AG08395 (cell line): ENCODE measurements around the gene CMIP.
A peak's percentile ranks its signal among the peaks of the same experiment; 100 is the strongest.

Experiments
- DNase-seq: peaks from one replicate; pipeline ENCODE4 v3.0.0; 2012; ENCODE audit warnings: mixed read lengths, low spot score

The CMIP gene

DNA sequence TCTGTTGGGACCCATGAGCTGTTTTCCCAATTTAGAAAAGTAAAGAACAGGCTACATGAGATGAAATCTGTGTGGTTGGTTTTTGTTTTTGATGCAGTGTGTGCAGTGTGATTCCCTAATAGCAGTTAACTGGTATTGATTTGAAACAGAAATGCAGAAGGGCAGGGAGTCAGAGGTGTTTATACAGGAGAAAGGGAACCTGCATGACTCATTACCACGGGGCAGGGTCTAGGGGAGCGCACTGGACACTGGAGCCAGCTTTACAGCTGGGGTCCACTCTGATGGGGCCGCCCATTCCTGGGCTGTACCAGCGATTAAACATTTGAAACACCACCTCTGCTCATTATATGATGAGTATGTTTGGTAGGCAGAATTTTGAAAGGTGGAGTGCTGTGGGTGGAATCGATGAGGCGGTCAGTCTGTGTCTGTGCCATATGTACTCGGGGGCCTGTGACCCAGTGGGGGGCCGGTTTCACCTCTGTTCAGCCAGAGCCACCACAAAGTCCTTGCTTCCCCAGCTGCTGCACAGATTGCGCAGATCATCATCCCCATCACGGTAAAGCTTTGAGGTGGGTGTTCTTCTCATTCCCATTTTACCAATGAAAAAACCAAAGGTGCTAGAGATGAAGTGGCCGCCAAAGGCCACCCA, 142.5 kb downstream of the CMIP start:
- DNase-seq, result no peak

DNA sequence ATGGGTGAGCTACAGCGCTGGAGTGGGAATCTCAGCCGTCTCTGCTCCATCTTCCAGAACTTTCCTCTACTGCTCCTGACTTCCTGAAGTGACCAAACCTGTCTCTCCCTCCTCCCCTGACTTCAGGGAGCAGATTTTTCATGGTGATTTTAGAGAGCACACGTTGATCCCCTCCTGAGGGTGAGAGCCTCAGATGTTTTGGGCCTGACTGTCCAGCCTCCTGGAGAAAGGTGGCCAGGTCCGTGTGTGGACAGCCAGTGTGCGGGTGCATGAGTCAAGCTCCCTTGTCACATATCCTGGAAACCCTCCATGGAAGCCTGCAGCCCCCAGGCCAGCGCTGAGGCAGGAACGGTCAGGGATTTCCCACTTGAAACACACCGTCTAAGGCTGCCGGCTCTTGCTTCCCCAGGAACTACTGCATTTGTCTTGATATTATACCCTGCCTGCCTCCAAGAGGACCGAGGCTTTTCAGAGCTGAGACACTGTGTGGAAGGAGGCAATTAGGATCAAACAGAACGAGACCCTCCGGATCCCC, 143.1 kb downstream of the CMIP start:
- no peak for DNase-seq

DNA sequence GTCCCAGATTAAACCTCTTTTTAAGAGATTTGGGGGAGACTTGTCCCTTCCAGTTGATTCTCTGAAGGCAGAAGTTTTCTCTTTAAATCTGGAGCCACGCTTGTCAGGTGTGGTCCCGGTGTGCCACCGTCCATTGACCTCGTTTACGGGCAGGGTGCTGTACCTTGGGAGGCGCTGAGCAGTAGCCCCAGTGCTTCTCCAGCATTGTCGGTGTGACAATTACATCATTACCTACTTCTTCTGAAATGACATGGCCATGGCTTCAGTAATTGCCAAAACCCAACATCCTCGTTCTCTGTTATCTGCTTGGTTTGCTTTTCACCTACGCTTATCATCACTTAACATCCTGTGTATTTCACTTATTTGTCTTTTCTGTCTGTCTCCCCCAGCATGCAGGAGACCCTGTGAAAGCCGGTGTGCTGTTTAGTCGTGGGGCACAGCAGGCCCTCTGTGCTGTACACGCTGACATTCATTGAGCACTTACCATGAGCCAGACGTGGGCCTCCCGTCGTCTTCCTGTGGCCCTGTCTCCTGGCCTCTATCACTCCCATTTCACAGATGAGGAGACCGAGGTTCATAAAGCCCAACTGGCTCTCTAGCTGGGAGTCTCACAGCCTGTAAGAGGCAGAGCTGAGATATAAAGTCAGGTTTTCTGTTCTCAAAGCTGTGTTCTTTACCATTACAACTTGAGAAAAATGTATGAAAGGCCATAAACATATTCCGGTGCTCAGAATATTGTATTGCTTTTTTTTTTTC, 143.9 kb downstream of the CMIP start:
- DNase-seq, result no peak

DNA sequence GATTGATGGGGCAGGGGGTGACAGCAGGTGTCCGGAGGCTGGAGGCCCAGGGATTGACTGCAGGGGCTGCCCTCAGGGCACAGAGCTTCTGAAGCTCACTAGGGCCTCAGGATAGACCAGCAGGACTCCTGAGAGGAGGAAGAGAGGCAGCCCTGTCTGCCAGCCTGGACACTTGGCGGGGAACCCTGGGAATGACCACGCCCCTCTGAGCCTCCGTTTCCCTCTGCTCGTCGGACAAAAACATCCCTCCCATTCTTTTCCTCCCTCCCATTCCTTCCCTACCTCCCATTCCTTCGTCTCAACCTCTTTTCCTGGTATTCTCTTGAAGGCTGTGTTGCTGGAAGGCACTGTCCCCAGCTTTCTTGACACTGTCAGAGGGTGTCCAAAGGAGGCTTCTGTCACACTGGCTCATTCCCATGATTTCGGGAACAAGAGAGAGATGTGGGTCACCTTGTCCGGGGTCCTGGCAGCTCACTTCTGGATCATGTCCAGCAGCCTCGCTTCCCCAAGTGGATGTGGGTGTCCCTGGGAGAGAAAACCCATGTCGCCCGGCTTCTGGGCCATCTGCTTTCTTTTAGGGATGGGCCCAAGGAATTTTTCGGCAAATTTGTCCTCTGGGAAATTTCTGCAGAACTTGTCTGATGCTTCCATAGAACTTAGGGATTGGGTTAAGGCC, 145.5 kb downstream of the CMIP start:
- no peak for DNase-seq

DNA sequence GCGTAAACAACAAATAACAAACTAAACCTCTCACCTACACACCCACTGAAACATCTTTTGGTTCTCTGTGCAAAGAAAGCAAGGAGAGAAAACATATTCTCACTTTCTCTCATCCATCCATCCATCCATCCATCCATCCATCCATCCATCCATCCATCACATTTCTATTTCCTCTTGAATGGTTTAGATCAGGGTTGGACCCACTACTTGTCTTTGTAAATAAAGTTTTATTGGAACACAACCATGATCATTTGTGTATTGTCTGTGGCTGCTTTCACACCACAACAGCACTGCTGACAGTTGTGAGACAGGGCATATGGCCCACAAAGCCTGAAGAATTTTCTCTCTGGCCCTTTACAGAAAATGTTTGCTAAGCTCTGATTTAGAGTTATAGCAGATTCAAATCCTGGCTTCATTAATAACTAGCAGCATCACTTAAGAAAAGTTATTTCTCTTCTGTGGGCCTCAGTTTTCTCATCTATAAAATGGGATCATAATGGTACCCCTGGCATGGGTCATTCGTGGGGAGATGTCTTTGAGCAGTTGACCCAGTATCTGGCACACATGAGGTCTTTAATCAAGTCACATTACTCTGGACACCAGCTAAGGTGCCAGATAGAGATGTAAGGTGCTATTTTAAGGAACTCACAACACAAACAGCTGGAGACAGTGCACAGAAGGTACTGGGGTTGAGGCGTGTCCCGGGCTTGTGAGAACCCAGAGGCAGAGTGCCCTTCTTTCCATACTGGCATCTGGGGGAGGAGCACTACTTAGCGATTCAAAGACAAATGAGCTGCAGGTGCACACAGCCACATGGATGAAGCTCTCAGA, 146.3 kb downstream of the CMIP start:
- no peak for DNase-seq

DNA sequence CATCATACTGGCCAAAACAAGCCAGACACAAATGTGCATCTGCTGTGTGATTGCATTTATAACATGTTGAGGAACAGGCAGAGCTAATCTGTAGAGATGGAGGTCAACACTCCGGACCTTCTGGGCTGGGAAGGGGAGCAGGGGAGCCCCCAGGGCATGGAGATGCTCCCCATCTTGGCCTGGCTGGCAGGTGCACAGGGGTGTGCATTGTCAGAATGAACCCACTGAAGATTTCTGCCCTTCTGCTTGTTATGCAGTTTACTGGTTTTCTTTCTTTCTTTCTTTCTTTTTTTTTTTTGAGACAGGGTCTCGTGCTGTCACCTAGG, 146.9 kb downstream of the CMIP start:
- no peak for DNase-seq

DNA sequence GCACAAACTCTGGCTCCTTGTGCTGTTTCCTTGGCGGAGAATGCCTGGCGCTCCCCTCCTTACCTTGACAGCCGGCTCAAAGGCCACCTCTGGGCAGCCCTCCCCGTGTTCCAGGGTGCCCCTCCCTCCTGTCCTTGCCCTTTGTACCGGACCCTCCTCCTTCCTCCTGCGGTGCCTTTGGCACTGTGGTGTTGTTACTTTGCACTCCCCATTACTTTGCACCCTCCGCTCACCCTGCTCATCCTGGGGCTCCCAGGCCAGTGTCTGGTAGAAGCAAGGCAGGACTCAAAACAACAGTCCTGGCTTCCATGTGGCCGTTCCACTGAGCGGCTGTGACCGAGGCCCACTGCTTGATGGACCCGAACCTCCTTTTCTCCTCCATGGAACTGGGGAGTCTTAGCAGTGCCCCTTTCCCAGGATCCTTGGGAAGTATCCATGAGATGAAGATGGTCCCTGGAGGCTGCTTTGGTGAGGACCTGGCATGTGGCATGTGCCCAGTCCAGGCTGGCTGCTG, 147.8 kb downstream of the CMIP start:
- DNase-seq, result no peak

DNA sequence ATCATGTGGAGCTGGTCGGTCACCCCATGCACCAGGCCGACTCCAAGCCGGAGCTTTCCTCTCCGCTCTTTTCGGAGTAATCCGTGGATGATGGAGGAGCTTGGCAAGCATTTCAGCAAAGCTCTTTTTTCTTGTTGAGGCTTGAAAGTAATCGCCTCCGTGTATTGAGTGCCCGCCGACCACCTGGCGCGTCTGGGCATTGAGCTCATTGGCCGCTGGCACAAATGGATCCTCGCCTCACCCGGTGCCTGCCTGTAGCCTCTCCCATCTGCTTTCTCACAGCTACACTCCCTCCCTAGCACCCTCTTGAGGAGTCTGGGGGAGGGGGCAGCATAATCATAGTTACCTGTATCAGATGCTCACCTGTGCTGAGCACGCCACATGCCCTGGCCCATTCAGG, 148.9 kb downstream of the CMIP start:
- no peak for DNase-seq

DNA sequence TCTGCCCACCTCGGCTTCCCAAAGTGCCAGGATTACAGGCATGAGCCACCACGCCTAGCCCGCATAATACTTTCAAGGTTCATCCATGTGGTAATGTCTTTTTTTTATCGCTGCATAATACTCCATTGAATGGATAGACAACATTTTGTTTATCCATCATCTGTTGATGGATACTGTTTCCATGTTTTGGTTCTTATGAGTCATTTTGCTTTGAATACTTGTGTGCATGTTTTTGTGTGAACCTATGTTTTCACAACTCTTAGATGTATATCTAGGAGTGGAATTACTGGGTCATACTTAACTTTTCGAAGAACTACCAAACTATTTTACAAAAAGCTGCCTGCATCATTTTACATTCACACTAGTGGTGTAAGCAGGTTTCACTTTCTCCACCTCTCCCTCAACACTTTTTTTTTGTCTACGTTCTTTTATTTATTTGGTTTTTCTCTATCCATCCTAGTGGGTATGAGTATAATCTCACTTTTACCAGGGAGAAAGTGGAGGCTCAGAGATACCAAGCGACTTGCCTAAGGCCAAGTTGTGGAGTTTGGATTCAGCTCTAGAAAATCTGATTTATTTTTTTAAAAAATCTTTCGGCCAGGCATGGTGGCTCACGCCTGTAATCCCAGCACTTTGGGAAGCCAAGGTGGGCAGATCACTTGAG, 151.2 kb downstream of the CMIP start:
- no peak for DNase-seq

DNA sequence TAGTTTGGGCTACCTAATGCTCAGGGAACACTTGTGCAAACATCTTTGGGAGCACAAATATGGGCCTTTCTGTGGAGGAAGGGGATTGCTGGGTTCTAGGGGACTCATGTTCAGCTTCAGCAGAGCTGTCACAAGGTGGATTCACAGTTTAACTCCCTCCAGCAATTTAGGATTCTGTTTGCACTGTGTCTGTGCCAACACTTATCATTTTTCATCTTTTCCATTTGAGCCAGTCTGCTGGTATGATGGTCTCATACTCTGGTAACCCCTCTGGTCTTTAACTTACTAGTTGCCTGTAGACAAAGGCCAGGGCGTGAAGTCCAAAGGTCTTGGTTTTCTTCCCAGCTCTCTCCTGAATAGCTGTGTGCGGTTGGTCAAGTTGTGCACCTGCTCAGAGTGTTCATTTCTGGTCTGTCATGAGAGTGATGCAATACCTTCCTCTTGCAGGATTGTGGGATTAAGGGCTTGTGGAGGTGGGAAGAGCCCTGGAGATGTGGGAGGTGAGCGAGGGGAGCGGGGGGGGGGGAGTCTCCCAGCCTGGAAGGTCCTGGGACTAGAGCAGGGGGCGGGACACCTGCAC, 152.6 kb downstream of the CMIP start:
- no peak for DNase-seq

DNA sequence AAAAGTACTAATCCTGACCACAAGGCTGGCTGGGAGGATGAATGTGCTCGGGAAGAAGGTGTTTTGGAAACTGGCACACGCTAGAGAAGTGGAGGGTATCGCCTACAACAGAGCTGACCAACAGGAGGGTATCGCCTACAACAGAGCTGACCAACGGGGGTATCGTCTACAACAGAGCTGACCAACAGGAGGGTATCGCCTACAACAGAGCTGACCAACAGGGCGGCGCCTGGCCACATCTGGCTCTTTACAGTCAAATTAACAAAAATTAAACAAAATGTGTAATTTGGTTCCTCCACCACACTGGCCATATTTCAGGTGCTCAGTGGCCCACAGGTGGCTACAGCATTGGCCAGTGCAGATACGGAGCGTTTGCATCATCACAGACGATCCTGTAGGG, 153.5 kb downstream of the CMIP start:
- no peak for DNase-seq

DNA sequence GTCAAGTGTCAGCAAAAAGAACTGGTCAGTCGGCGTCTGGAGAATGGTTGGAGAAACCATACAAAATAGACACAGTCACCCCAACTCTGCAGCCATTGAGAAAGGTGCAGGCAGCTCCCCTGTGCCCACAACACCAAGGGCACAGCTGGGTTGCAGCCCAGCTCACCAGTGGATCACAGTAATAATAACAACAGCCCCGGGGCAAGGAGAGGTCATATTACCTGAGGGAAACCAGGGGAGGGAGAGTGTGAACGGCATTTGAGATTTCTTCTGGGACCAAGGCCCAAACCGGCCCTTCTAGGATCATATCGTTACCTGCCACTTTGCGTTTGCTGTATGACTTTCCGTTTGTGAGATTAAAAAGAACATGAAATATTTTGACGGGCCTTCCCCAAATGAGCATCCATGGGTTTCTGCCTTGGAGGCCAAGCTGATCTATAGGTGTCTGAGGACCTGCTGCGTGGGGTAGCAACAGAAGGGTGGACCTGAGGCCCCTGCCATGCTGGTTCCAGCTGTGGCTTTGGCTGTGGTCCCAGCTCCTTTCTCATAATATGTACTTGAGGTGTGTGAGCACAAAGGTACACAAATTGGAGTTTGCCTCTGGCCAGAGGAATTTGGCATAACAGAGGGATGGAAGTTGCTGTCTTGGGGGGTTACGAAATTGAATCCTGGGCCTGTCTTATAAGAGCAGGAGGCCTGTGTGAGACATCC, 154.6 kb downstream of the CMIP start:
- DNase-seq, result no peak

DNA sequence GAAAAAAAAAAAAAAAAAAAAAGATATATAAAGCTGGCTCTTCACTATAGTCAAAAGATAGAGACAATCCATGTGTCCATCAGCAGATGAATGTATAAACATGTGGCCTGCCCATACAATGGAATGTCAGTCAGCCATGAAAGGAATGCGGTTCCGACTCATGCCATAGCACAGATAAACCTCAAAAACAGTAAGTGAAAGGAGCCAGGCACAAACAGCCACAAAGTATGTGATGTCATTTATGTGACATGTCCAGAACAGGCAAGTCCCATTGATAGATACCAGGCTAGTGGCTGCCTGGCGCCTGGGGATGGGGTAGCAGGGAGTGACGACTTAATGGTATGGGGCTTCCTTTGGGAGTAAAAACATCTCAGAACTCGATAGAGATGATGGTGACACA, 155.7 kb downstream of the CMIP start:
- peak; percentile 72 for DNase-seq

DNA sequence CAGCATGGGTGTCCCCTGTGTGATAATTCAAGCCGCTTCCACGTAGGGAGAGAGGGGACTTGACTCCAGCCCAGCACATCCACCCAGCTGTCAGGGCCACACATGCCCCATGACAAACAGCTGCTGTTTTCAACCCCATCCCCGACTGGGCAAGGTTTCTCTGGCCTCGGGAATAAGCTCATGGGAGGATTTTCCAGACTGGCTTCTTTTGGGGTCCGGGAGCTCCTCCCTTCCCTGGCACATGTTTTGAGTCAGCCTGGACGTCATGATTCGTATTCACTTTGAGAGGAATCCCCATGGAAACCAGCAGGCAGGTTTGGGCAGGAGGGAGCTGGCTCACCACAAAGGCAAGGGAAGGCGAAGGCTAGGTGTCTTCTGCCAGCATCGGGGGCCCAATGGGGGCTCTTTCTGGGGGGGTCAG, 156.4 kb downstream of the CMIP start:
- peak; percentile 56 for DNase-seq

DNA sequence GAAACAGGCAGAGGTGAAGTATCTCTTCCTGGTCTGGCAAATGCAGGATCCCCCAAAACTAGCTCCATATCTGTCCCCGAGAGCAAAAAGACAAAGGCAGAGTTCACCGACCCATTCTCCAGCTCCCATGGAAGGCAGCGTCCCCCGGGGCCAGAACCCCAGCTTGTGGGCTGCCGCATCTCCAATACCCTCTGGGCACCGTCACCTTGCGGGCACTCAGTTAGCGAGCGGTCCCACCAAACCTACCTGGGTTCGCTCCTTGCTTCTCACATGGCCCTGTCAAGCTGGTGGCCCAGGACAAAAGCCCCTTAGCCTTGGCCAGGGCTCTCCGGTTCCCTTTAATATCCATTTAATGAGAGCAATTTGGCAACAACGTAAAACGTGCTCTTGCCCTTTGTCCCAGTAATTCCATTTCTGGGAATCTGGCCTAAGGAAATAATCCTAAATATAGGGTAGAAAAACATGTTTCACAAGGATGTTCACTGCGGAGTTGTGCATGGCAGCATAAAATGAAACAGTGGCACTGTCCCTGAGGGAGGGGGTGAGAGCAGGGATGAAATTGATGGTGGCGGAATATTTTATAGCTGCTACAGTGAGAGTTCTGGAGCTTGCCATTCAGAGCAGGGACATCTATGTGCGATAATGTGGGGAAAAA, 157.1 kb downstream of the CMIP start:
- DNase-seq, result no peak

DNA sequence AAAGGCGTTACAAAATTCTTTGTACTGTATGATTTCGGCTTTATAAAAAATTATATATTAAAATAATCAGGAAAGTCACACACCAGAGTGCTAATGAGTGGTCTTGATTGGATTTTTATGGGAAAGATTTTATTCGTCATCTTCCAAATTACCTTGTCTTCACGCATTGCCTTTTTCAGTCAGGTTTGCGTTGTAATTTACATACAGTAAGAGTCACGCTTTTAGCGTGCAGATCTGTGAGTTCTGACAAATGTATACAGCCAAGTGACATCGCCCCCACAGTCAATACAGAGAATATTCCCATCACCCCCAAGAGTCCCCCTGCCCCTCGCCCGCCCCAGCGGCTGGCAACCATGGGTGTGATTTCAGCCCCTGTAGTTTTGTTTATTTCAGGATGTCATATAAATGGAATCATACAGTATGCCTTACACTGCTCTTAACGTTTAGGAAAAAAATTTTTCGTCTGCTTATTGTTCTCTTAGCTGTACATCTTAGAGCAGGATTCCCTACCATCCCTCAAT, 157.7 kb downstream of the CMIP start:
- DNase-seq, result no peak

DNA sequence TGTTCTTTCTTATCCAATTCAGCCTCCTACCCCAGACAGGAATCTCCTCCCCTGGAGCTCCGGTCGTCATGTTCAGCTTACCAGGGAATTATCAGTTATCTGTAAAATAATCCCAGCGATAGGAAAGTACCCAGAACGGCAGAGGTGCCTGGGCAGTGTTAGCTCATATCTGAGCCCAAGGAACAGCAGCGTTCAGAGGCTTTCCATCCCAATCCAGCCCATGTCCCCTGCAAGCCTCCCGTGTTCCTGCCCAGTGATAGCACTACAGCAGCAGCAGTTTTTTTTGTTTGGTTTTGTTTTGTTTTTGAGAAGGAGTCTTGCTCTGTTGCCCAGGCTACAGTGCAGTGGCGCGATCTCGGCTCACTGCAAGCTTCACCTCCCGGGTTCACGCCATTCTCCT, 158.2 kb downstream of the CMIP start:
- no peak for DNase-seq

DNA sequence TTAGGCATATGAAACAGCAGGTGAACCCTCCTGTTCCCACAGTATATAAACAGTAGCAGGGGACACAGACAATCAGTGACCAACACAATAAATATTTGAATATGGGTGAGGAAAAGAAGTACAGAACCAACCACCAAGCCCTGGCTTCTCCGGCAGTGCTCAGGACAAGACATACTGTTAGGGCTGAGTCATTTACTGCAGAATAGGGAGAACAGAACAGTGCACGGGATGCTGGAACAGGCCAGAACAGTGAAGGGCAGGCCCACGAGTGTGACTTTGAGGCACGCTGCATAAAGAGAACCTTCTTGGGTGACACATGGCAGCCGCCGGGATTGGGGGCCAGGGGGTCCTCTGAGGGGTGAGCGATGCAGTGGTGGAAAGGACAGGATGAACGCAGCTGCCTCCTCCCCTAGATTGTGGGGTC, 160.4 kb downstream of the CMIP start:
- peak; percentile 75 for DNase-seq

DNA sequence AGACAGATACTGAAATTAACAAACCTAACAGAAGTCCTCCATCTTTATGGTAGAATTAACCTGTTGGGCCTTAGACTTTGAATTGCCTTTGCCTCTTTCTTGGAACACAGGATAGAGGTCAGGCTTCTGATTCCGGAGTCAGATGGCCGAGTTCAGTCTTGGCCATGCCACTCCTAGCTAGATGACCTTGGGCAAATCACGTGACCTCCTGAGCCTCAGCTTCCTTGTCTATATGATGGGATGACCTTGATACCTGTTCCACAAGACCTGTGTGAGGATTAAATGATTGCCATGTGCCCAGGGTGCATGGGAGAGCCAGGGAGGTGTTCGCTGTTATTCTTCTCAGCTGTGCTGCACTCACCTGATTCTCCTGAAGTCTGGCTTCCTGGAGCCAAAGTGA, 161.4 kb downstream of the CMIP start:
- no peak for DNase-seq

DNA sequence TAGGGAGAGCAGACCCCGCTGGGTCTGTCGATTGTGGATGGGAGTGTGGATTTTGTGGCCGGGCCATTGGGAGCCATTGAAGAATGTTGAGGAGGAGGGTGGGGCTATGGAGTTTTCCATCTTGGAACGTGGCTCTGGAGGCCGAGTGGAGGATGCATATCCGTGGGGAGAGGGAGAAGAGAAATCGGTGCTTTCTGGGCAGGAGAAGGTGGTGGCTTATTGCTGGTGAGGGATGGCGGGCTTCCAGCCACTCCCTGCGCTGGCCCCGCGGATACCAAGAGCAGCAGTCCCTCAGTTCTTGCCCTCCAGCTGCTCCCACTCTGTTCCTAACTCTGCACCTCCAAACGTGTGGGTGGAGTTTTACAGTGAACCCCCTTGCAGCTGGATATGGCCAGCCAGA, 162.4 kb downstream of the CMIP start:
- DNase-seq, result no peak
